GM13976 (cell line): ENCODE measurements around the gene WSCD2.

Source experiments
- DNase-seq: peaks from one replicate; pipeline ENCODE4 v3.0.0; 2012; ENCODE audit warnings: low spot score
- in situ Hi-C: fragments of 300-500 bp; cut with MboI; formaldehyde crosslinking; loops from one replicate; pipeline ENCODE4 v1.12.0; 2022; ENCODE audit warnings: low sequenced_read_pairs, mixed read lengths, inconsistent platforms; ENCODE audit not compliant: unreplicated experiment
- TF ChIP-seq, protein P1 (sequence below): IDR thresholded peaks from 2 replicates; pipeline ENCODE4 v1.5.1; 2012; ENCODE audit warnings: borderline replicate concordance, mild to moderate bottlenecking; ENCODE audit not compliant: insufficient read depth; ENCODE audit errors: extremely low read depth, missing control alignments, control extremely low read depth

WSCD2 gene

DNA sequence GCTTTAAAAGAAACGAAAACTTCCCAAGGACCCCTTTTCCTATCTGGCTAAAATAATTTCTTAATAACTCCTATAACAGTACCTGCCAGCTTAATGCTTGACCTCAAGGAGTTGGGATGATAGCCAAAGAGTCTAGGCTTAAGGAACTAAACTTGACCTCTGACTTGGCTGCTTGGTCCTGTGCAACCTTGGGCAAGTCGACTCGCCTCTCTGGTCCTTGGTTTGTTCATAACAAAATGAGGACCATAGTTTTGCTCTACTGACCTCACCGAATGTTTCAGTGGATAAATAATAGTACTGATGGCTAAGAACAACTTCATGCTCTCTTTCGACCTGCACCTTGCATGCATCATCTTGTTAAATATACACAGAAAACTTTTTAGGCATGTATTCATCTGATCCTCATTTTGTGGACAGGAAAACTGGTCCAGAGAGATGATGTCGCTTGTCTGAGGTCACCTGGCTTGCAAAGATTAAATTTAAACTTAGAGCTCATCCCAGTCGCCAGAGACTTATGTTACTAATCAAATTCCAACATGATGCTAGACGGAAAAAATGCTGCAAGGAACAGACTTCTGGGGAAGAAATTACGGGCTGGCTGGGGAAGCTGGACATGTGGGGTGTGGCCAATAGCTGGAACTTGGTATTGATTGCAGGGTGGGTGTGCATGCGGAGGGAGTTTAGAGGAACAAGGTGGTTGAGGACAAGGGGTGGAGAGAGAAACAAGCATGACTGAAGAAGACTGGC is 38.0 kb upstream of the WSCD2 start:
- TF ChIP-seq, protein P1, sequence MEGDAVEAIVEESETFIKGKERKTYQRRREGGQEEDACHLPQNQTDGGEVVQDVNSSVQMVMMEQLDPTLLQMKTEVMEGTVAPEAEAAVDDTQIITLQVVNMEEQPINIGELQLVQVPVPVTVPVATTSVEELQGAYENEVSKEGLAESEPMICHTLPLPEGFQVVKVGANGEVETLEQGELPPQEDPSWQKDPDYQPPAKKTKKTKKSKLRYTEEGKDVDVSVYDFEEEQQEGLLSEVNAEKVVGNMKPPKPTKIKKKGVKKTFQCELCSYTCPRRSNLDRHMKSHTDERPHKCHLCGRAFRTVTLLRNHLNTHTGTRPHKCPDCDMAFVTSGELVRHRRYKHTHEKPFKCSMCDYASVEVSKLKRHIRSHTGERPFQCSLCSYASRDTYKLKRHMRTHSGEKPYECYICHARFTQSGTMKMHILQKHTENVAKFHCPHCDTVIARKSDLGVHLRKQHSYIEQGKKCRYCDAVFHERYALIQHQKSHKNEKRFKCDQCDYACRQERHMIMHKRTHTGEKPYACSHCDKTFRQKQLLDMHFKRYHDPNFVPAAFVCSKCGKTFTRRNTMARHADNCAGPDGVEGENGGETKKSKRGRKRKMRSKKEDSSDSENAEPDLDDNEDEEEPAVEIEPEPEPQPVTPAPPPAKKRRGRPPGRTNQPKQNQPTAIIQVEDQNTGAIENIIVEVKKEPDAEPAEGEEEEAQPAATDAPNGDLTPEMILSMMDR: no peak
- DNase-seq: no peak
- in situ Hi-C loops: no loop called here

DNA sequence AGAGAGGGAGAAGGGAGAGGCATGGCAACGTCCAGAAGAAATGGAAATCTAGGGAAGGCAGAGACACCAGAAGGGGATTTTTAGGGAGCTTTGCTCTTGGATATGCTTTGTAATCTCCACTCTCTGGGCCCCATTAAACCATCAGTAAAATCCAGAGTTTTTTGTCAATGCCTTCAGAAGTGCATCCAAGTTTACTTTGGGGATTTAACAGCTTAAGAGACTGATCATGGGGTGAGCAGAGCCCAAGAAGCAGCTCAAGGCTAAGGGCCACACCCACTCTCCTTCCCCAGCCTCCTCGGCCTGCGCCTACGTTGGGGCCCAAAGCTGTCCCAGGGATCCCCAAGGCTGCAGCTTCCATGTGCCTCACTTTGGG is 37.4 kb upstream of the WSCD2 start:
- in situ Hi-C loops: no loop called here
- TF ChIP-seq, protein P1: no peak
- DNase-seq: no peak

DNA sequence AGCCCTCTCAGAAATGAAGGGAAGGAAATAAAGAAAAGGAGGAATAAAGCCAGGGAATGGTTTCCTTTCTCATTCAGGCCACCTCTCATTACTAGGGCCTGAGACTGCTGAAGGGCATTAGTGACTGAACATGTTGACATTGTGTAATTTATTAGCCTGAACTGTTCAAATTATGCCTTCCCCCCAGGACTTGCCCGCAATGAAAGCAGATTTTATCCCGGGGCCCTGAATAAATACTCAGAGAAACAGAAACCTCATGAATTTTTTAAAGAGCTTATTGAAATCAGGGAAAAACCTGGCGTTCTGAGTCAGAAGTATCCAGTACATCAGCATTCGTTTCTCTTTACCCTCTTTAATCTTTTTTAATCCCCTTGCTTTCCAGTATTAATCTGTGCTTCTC is 35.9 kb upstream of the WSCD2 start:
- no peak for DNase-seq
- in situ Hi-C loops: no loop called here
- TF ChIP-seq, protein P1: no peak

DNA sequence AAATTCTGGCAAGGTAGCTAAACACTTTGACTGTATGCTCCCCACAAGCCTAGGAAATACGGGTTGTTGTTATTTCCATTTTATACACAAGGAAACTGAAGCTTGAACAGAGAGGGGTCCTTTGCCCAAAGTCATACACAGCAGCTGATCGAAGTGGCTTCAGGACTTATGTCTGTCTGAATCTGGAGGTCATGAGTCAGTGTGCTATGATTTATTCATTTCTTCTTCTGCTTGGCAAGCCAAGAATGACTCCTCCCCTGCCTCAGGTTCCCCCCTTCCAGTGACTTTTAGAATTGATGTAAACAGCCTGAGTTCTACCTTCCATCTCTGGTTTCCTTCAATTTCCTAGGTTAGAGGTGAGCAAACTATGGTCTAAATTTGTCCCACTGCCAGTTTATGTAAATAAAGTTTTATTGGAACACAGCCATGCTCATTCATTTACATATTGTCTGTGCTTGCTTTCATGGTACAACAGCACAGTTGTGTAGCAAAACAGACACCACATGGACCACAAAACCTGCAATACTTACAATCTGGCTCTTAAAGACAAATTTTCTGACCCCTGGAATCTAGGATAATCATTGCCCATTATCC is 34.9 kb upstream of the WSCD2 start:
- in situ Hi-C loops: no loop called here
- TF ChIP-seq, protein P1: no peak
- DNase-seq: no peak

DNA sequence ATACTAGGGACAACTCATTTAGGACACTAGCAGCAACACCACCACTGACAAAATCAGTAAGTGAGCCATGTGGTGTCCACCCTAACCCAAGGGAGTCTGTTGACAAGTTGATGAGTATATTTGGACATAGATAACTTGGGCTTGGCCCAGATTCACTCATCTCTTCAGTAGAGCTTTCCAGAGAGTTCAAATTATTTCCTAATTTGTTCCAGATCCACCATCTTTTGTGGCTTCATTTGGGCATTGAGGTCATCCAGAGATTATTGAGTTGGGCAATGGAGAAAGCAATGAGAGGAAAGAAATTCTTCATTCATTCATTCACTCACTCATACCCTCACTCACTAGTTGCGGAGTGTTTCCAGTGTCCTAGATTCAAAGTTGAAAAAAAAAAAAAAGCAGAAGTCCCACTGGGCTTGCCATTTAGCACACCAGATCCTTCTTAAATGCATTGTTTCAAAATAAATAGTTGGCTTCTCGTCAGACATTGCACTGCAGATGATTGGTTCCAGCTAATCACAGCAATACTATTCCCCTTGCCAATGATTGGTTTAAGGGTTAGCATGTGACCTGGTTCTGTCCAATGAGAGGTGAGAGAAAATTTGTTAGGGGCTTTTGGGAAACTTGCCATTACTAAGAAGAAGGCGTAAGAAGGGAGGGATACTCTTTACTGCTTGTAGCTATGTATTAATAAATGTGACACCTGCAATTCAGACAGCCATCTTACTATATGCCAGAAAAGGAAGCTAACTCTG is 31.8 kb upstream of the WSCD2 start:
- DNase-seq: no peak
- TF ChIP-seq, protein P1: no peak
- in situ Hi-C loops: no loop called here

DNA sequence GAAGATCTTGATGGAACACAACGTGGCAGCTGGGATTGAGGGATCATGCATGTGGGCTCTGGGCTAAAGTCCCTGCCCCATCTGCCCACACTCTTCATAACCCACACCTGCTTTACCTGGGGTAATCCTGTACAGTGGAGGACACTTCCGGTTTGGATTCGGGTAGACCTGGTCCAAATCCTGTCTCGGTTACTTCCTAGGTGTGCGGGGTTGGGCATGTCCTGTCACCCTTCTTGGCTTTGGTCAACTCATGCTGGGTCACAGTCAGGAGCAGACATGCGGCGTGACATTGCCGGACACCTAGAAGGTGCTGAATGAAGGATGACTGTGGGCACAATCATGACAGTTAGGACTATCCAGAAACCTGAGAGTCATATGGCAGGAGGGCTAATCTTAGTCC is 30.7 kb upstream of the WSCD2 start:
- TF ChIP-seq, protein P1: no peak
- in situ Hi-C loops: no loop called here
- DNase-seq: no peak
